HEK293 (cell line): ENCODE results near the gene ACE2.

ENCODE experiments used
- CTCF ChIA-PET: fragments of 350-600 bp; formaldehyde crosslinking; extraction: SDS; loops from one replicate; lab custom pipeline; 2021; ENCODE audit warnings: antibody characterized with exemption; lab: Yijun Ruan, JAX
- POLR2A ChIA-PET: fragments of 300-600 bp; formaldehyde crosslinking; extraction: SDS; loops from one replicate; lab custom pipeline; 2020; ENCODE audit warnings: antibody characterized with exemption, inconsistent platforms; lab: Yijun Ruan, JAX
- H3K27ac ChIP-seq: fragments of 200-500 bp; sonication (Bioruptor generic); 2 replicates; pipeline ENCODE4 v1.5.1; 2014; ENCODE audit warnings: low read depth, low read length, control low read depth, inconsistent platforms; ENCODE audit errors: extremely low read depth
- H3K36me3 ChIP-seq, 2 experiments: fragments of 200-500 bp in 1 of 2; sonication (Bioruptor generic) in 1 of 2; 1 replicate in 1 of 2; 2 replicates in 1 of 2; pipeline ENCODE4 v1.5.1; 2014 to 2017; ENCODE audit warnings: inconsistent platforms in 2 of 2, low read length in 2 of 2; ENCODE audit not compliant: control insufficient read depth in 2 of 2, insufficient read depth in 1 of 2
- H3K4me1 ChIP-seq: fragments of 200-500 bp; sonication (Bioruptor generic); 2 replicates; pipeline ENCODE4 v1.5.1; 2014; ENCODE audit warnings: mild to moderate bottlenecking, low read length, inconsistent platforms; ENCODE audit not compliant: control insufficient read depth, insufficient read depth
- H3K4me3 ChIP-seq: 2 replicates; pipeline ENCODE4 v1.5.1; 2011; ENCODE audit warnings: low read depth, mild to moderate bottlenecking, control low read depth, low read length, moderate library complexity
- H3K9me3 ChIP-seq: fragments of 200-500 bp; sonication (Bioruptor generic); 2 replicates; pipeline ENCODE4 v1.5.1; 2014; ENCODE audit warnings: low read depth, low read length, inconsistent platforms; ENCODE audit not compliant: control insufficient read depth, insufficient read depth
- BCL11A ChIP-seq: fragments of 450-650 bp; formaldehyde crosslinking; IDR thresholded peaks from 2 replicates; pipeline ENCODE4 v1.5.1; 2016; ENCODE audit warnings: low read depth, missing biosample characterization, missing genetic modification characterization
- HOXD13 ChIP-seq: sonication (generic); formaldehyde crosslinking; IDR thresholded peaks from 2 replicates; pipeline ENCODE4 v1.8.0; 2022; ENCODE audit warnings: missing genetic modification reagents, borderline replicate concordance
- SCRT1 ChIP-seq: fragments of 450-650 bp; formaldehyde crosslinking; IDR thresholded peaks from 2 replicates; pipeline ENCODE4 v1.5.1; 2016; ENCODE audit warnings: missing biosample characterization, missing genetic modification characterization, borderline replicate concordance
- ZBTB7A ChIP-seq: fragments of 450-650 bp; formaldehyde crosslinking; IDR thresholded peaks from 2 replicates; pipeline ENCODE4 v1.5.1; 2016; ENCODE audit warnings: low read depth, missing biosample characterization, missing genetic modification characterization
- ZBTB8A ChIP-seq: fragments of 450-650 bp; formaldehyde crosslinking; IDR thresholded peaks from 2 replicates; pipeline ENCODE4 v1.5.1; 2016; ENCODE audit warnings: missing biosample characterization, missing genetic modification characterization
- ZNF274 ChIP-seq, 2 experiments: fragments of 200-500 bp in 1 of 2; fragments of 450-650 bp in 1 of 2; sonication (Bioruptor generic) in 1 of 2; formaldehyde crosslinking in 1 of 2; IDR thresholded peaks; 2 replicates each; pipeline versions ENCODE4 v1.5.1 to v1.6.1; 2014 to 2016; ENCODE audit warnings: borderline replicate concordance in 1 of 2, inconsistent platforms in 1 of 2, low read length in 1 of 2, missing biosample characterization in 1 of 2, missing genetic modification characterization in 1 of 2
- ZNF302 ChIP-seq: fragments of 450-650 bp; formaldehyde crosslinking; IDR thresholded peaks from 2 replicates; pipeline ENCODE4 v1.5.1; 2016; ENCODE audit warnings: missing biosample characterization, missing genetic modification characterization, low read depth
- ZNF664 ChIP-seq: fragments of 450-650 bp; formaldehyde crosslinking; IDR thresholded peaks from 2 replicates; pipeline ENCODE4 v1.5.1; 2016; ENCODE audit warnings: missing biosample characterization, missing genetic modification characterization
- ZSCAN30 ChIP-seq: fragments of 450-650 bp; IDR thresholded peaks from 2 replicates; pipeline ENCODE4 v1.5.1; 2018; ENCODE audit warnings: missing biosample characterization, mild to moderate bottlenecking, missing genetic modification characterization, moderate library complexity
- TF ChIP-seq, protein P1 (sequence below): fragments of 450-650 bp; formaldehyde crosslinking; IDR thresholded peaks from 2 replicates; pipeline ENCODE4 v1.5.1; 2016; ENCODE audit warnings: missing biosample characterization, missing genetic modification characterization, low read depth
- TF ChIP-seq, protein P2 (sequence below): fragments of 450-650 bp; formaldehyde crosslinking; IDR thresholded peaks from 2 replicates; pipeline ENCODE4 v1.5.1; 2016; ENCODE audit warnings: missing biosample characterization, missing genetic modification characterization
- TF ChIP-seq, protein P3 (sequence below): fragments of 450-650 bp; formaldehyde crosslinking; IDR thresholded peaks from 2 replicates; pipeline ENCODE4 v1.5.1; 2016; ENCODE audit warnings: missing biosample characterization, missing genetic modification characterization
- TF ChIP-seq, protein P4 (sequence below): fragments of 450-650 bp; formaldehyde crosslinking; IDR thresholded peaks from 2 replicates; pipeline ENCODE4 v1.5.1; 2016; ENCODE audit warnings: missing biosample characterization, missing genetic modification characterization
- TF ChIP-seq, protein P5 (sequence below): fragments of 450-650 bp; formaldehyde crosslinking; IDR thresholded peaks from 2 replicates; pipeline ENCODE4 v1.5.1; 2016; ENCODE audit warnings: missing biosample characterization, missing genetic modification characterization
- TF ChIP-seq, protein P6 (sequence below): fragments of 450-650 bp; formaldehyde crosslinking; IDR thresholded peaks from 2 replicates; pipeline ENCODE4 v1.5.1; 2016; ENCODE audit warnings: missing biosample characterization, missing genetic modification characterization
- TF ChIP-seq, protein P7 (sequence below): fragments of 450-650 bp; IDR thresholded peaks from 2 replicates; pipeline ENCODE4 v1.5.1; 2018; ENCODE audit warnings: missing biosample characterization, missing genetic modification characterization

ACE2 gene

DNA sequence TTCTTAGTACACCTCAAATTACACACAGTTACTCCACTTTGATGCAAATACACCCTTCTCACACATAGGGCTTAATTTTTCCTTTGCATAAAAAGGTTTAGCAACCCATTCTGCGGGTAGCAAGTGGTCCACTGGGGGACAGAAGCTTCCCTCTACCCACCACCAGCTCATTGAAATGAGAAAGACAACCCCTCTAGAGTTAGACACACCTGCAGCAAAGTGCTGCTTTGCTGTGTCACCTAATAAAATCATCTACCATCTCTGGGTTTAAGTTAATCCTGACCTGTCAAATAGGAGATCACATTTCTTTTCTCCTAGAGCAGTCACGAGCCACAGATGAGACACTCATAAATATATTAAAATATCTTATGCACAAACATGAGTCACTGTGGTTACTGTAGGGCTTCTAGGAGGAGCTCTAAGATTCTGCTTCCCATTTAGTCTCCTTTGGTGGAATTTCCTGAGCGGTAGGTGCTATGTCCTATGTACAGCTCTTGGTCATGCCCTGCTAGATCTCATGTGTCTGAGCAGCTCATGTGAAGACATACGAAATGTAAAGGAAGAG lies 88.3 kb downstream of the ACE2 start:
- Histone ChIP-seq H3K27ac (no peak overlapping the region), H3K36me3 (no peaks in the 10 kb centered on the region), H3K4me1 (no peaks in the 10 kb centered on the region), H3K4me3 (no peak overlapping the region), H3K9me3 (no peaks in the 10 kb centered on the region)
- CTCF ChIA-PET = interaction anchor here (0.8 to 3.2 kb wide), 3 partner anchors 14 to 56 kb away, joined by 3 to 14 read pairs (median 3); no protein-coding TSS in a partner anchor
- POLR2A ChIA-PET = no interaction called here
- TF ChIP-seq, protein P1, sequence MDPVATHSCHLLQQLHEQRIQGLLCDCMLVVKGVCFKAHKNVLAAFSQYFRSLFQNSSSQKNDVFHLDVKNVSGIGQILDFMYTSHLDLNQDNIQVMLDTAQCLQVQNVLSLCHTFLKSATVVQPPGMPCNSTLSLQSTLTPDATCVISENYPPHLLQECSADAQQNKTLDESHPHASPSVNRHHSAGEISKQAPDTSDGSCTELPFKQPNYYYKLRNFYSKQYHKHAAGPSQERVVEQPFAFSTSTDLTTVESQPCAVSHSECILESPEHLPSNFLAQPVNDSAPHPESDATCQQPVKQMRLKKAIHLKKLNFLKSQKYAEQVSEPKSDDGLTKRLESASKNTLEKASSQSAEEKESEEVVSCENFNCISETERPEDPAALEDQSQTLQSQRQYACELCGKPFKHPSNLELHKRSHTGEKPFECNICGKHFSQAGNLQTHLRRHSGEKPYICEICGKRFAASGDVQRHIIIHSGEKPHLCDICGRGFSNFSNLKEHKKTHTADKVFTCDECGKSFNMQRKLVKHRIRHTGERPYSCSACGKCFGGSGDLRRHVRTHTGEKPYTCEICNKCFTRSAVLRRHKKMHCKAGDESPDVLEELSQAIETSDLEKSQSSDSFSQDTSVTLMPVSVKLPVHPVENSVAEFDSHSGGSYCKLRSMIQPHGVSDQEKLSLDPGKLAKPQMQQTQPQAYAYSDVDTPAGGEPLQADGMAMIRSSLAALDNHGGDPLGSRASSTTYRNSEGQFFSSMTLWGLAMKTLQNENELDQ (tag by site-specific recombination) = no peak
- TF ChIP-seq ZSCAN30 (tag by site-specific recombination) = no peak
- TF ChIP-seq BCL11A (tag by site-specific recombination) = no peak
- no peak for TF ChIP-seq ZBTB7A (tag by site-specific recombination)
- TF ChIP-seq HOXD13 (CRISPR knock-in tag) = no peak
- TF ChIP-seq ZBTB8A (tag by site-specific recombination) = no peak
- TF ChIP-seq SCRT1 (tag by site-specific recombination) = no peak
- TF ChIP-seq, protein P2, sequence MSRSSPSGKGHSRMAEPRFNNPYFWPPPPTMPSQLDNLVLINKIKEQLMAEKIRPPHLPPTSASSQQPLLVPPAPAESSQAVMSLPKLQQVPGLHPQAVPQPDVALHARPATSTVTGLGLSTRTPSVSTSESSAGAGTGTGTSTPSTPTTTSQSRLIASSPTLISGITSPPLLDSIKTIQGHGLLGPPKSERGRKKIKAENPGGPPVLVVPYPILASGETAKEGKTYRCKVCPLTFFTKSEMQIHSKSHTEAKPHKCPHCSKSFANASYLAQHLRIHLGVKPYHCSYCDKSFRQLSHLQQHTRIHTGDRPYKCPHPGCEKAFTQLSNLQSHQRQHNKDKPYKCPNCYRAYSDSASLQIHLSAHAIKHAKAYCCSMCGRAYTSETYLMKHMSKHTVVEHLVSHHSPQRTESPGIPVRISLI = no peak
- TF ChIP-seq ZNF664 (tag by site-specific recombination) = no peak
- TF ChIP-seq ZNF274 (IDR thresholded peaks at IDR 0.05; ENCODE audit: low read length) = no peak
- no peak for TF ChIP-seq ZNF274 (tag by site-specific recombination; IDR thresholded peaks at IDR 0.05; ENCODE audit: borderline replicate concordance)
- no peak for TF ChIP-seq ZNF302
- TF ChIP-seq, protein P3, sequence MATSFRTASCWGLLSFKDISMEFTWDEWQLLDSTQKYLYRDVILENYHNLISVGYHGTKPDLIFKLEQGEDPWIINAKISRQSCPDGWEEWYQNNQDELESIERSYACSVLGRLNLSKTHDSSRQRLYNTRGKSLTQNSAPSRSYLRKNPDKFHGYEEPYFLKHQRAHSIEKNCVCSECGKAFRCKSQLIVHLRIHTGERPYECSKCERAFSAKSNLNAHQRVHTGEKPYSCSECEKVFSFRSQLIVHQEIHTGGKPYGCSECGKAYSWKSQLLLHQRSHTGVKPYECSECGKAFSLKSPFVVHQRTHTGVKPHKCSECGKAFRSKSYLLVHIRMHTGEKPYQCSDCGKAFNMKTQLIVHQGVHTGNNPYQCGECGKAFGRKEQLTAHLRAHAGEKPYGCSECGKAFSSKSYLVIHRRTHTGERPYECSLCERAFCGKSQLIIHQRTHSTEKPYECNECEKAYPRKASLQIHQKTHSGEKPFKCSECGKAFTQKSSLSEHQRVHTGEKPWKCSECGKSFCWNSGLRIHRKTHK = no peak
- TF ChIP-seq, protein P4, sequence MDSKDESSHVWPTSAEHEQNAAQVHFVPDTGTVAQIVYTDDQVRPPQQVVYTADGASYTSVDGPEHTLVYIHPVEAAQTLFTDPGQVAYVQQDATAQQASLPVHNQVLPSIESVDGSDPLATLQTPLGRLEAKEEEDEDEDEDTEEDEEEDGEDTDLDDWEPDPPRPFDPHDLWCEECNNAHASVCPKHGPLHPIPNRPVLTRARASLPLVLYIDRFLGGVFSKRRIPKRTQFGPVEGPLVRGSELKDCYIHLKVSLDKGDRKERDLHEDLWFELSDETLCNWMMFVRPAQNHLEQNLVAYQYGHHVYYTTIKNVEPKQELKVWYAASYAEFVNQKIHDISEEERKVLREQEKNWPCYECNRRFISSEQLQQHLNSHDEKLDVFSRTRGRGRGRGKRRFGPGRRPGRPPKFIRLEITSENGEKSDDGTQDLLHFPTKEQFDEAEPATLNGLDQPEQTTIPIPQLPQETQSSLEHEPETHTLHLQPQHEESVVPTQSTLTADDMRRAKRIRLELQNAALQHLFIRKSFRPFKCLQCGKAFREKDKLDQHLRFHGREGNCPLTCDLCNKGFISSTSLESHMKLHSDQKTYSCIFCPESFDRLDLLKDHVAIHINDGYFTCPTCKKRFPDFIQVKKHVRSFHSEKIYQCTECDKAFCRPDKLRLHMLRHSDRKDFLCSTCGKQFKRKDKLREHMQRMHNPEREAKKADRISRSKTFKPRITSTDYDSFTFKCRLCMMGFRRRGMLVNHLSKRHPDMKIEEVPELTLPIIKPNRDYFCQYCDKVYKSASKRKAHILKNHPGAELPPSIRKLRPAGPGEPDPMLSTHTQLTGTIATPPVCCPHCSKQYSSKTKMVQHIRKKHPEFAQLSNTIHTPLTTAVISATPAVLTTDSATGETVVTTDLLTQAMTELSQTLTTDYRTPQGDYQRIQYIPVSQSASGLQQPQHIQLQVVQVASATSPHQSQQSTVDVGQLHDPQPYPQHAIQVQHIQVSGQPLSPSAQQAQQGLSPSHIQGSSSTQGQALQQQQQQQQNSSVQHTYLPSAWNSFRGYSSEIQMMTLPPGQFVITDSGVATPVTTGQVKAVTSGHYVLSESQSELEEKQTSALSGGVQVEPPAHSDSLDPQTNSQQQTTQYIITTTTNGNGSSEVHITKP (tag by site-specific recombination) = no peak
- TF ChIP-seq, protein P5, sequence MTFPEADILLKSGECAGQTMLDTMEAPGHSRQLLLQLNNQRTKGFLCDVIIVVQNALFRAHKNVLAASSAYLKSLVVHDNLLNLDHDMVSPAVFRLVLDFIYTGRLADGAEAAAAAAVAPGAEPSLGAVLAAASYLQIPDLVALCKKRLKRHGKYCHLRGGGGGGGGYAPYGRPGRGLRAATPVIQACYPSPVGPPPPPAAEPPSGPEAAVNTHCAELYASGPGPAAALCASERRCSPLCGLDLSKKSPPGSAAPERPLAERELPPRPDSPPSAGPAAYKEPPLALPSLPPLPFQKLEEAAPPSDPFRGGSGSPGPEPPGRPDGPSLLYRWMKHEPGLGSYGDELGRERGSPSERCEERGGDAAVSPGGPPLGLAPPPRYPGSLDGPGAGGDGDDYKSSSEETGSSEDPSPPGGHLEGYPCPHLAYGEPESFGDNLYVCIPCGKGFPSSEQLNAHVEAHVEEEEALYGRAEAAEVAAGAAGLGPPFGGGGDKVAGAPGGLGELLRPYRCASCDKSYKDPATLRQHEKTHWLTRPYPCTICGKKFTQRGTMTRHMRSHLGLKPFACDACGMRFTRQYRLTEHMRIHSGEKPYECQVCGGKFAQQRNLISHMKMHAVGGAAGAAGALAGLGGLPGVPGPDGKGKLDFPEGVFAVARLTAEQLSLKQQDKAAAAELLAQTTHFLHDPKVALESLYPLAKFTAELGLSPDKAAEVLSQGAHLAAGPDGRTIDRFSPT (tag by site-specific recombination) = no peak
- TF ChIP-seq, protein P6, sequence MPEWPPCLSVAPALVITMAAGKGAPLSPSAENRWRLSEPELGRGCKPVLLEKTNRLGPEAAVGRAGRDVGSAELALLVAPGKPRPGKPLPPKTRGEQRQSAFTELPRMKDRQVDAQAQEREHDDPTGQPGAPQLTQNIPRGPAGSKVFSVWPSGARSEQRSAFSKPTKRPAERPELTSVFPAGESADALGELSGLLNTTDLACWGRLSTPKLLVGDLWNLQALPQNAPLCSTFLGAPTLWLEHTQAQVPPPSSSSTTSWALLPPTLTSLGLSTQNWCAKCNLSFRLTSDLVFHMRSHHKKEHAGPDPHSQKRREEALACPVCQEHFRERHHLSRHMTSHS (tag by site-specific recombination) = no peak
- TF ChIP-seq, protein P7, sequence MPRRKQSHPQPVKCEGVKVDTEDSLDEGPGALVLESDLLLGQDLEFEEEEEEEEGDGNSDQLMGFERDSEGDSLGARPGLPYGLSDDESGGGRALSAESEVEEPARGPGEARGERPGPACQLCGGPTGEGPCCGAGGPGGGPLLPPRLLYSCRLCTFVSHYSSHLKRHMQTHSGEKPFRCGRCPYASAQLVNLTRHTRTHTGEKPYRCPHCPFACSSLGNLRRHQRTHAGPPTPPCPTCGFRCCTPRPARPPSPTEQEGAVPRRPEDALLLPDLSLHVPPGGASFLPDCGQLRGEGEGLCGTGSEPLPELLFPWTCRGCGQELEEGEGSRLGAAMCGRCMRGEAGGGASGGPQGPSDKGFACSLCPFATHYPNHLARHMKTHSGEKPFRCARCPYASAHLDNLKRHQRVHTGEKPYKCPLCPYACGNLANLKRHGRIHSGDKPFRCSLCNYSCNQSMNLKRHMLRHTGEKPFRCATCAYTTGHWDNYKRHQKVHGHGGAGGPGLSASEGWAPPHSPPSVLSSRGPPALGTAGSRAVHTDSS (tag by site-specific recombination) = no peak
